Renal pelvis (tissue), 12 donors: ENCODE results near the gene PGAM1. TPM values are rescaled to one million over a fixed set of nuclear protein-coding genes. Genes with fewer than 3 reads are reported as not detected.

ENCODE experiments used
- DNase-seq: peaks from one replicate; pipeline ENCODE4 v3.0.0-alpha.2; 2013
- long read RNA-seq, 16 experiments: transcript quantifications; one replicate each; lab custom pipeline, GENCODE V29; 2026
- polyA plus RNA-seq, 3 donors: library from polyadenylated mRNA; unstranded; fragments of 120-200 nt; gene quantifications; one replicate each; pipeline ENCODE4 v1.2.1, GENCODE V29; 2013; ENCODE audit not compliant: insufficient read length in 3 of 3

Gene PGAM1
- polyA plus RNA-seq: 100 to 1,000 TPM; 164 to 200 (median 193) TPM
- long read RNA-seq, donor 1, transcript PGAM1-201 (4 exons, 1,830 nt): major isoform, 109 of 181 reads
- long read RNA-seq, donor 1, partial matches to known transcripts: 72 of 181 reads
- long read RNA-seq, donor 1, other reads (novel, unspliced or antisense): 0 of 181 reads
- long read RNA-seq, donor 2, transcript PGAM1-201 (4 exons, 1,830 nt): major isoform, 160 of 174 reads
- long read RNA-seq, donor 2, partial matches to known transcripts: 12 of 174 reads
- long read RNA-seq, donor 2, other reads (novel, unspliced or antisense): 0 of 174 reads
- long read RNA-seq, donor 3, transcript PGAM1-201 (4 exons, 1,830 nt): major isoform, 105 of 111 reads
- long read RNA-seq, donor 3, partial matches to known transcripts: 6 of 111 reads
- long read RNA-seq, donor 3, other reads (novel, unspliced or antisense): 0 of 111 reads
- long read RNA-seq, donor 4, transcript PGAM1-201 (4 exons, 1,830 nt): major isoform, 112 of 121 reads
- long read RNA-seq, donor 4, partial matches to known transcripts: 9 of 121 reads
- long read RNA-seq, donor 4, other reads (novel, unspliced or antisense): 0 of 121 reads
- long read RNA-seq, donor 5, transcript PGAM1-201 (4 exons, 1,830 nt): major isoform, 60 of 60 reads
- long read RNA-seq, donor 5, partial matches to known transcripts: 0 of 60 reads
- long read RNA-seq, donor 5, other reads (novel, unspliced or antisense): 0 of 60 reads
- long read RNA-seq, donor 6, transcript PGAM1-201 (4 exons, 1,830 nt): major isoform, 70 of 70 reads
- long read RNA-seq, donor 6, partial matches to known transcripts: 0 of 70 reads
- long read RNA-seq, donor 6, other reads (novel, unspliced or antisense): 0 of 70 reads
- long read RNA-seq, donor 7, transcript PGAM1-201 (4 exons, 1,830 nt): major isoform, 134 of 154 reads
- long read RNA-seq, donor 7, partial matches to known transcripts: 20 of 154 reads
- long read RNA-seq, donor 7, other reads (novel, unspliced or antisense): 0 of 154 reads
- long read RNA-seq, donor 8, transcript PGAM1-201 (4 exons, 1,830 nt): major isoform, 55 of 55 reads
- long read RNA-seq, donor 8, partial matches to known transcripts: 0 of 55 reads
- long read RNA-seq, donor 8, other reads (novel, unspliced or antisense): 0 of 55 reads
- long read RNA-seq, donor 9, transcript PGAM1-201 (4 exons, 1,830 nt): major isoform, 184 of 244 reads
- long read RNA-seq, donor 9, partial matches to known transcripts: 32 of 244 reads
- long read RNA-seq, donor 9, other reads (novel, unspliced or antisense): 28 of 244 reads
- long read RNA-seq, donor 10, transcript PGAM1-201 (4 exons, 1,830 nt): major isoform, 104 of 131 reads
- long read RNA-seq, donor 10, partial matches to known transcripts: 26 of 131 reads
- long read RNA-seq, donor 10, other reads (novel, unspliced or antisense): 0 of 131 reads
- long read RNA-seq, donor 11, transcript PGAM1-201 (4 exons, 1,830 nt): major isoform, 79 of 87 reads
- long read RNA-seq, donor 11, partial matches to known transcripts: 8 of 87 reads
- long read RNA-seq, donor 11, other reads (novel, unspliced or antisense): 0 of 87 reads
- long read RNA-seq, donor 12, transcript PGAM1-201 (4 exons, 1,830 nt): major isoform, 120 of 189 reads
- long read RNA-seq, donor 12, partial matches to known transcripts: 43 of 189 reads
- long read RNA-seq, donor 12, other reads (novel, unspliced or antisense): 25 of 189 reads
- long read RNA-seq, donor 13, transcript PGAM1-201 (4 exons, 1,830 nt): major isoform, 54 of 60 reads
- long read RNA-seq, donor 13, partial matches to known transcripts: 6 of 60 reads
- long read RNA-seq, donor 13, other reads (novel, unspliced or antisense): 0 of 60 reads
- long read RNA-seq, donor 14: 0 reads
- long read RNA-seq, donor 15, transcript PGAM1-201 (4 exons, 1,830 nt): major isoform, 126 of 138 reads
- long read RNA-seq, donor 15, partial matches to known transcripts: 12 of 138 reads
- long read RNA-seq, donor 15, other reads (novel, unspliced or antisense): 0 of 138 reads
- long read RNA-seq, donor 16, transcript PGAM1-201 (4 exons, 1,830 nt): major isoform, 125 of 160 reads
- long read RNA-seq, donor 16, partial matches to known transcripts: 35 of 160 reads
- long read RNA-seq, donor 16, other reads (novel, unspliced or antisense): 0 of 160 reads

GRCh38 chr10:97425964-97426775, at the start of gene PGAM1:
TSS of gene PGAM1 (plus strand) at chr10:97426191. CDS start at chr10:97426308, 117 bp downstream.
- peak; percentile 95 for DNase-seq

DNA sequence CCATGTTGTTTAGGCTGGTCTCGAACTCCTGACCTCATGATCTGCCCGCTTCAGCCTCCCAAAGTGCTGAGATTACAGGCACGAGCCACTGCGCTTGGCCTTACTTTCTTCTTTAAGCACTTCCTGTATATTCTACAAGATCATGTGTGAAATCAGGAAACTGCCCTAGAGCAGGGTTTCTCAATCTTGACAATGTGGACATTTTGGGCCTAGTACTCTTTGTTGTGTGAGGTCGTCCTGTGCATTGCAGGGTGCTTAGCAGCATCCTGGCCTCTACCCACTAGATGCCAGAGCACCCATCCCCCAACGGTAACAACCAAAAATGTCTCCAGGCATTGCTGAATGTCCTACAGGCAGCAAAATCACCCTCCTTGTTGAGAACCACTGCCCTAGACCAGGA, 49.6 kb upstream of the PGAM1 start:
- no peak for DNase-seq

DNA sequence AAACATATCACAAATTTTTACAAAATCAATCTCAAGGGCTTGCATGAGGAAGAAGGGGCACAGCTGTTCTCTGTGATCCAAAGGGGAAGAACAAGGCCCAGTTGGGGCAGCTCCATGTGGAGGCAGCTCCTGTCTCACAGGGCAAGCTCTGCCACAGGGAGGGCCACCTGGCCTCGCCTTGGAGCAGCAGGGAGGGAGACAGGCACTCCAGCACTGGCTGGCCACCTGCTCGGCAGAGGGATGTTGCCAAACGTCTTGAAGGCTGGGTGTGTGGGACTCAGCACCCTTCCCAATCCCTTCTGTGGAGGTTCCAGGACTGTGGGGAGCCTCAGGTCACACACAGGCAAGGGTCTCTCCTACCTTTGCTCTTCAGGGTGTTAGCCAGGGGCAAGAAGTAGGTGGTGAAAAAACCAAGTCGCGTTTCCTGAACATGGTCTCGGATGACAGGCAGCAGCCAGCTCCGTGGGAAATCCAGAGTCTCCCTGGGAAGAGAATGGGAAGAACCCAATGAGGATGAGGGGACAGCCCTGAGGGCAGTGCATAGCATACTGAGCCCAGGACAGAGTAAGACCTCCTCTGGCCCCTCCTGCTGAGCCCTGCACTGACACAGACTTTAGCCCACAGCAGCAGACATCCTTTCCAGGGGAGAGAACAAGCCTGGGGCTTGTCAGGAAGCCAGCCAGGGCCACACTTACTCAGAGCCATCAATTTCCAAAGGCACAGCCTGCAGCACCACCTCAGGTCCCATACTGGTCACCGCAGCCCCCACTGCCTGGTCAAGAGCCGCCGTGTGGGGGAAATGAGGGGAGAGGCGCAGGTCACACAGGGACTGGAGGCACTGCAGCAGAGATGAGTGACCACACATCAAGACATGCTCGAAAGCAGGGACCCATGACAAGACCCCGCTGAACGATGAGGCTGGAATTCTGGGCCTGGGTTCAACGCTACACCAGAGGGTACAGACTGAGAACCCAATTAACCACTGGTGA, 46.8 kb upstream of the PGAM1 start:
- DNase-seq: no peak

GRCh38 chr10:97380516-97380915, 45.5 kb upstream of the PGAM1 start:
- DNase-seq: no peak

DNA sequence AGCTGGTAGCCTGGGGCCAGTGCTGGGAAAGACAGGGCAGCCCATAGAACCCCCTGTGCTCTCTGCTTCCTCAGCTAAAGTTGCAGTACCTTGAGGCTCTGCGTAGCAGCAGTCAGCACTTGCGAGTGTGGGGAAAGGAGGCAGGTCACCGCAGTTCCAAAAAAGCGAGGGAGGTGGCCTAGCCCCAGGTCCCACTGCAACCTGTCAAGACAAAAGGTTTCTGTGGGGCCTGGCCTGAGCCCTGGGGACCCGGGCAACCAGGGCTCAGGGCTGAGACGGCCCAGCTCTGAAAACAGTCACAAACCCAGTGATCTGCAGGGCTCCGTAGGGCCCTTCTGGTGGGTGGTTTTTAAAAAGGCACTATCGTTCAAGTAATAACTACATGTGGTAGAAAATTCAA, 44.4 kb upstream of the PGAM1 start:
- DNase-seq: no peak

GRCh38 chr10:97383159-97383558, 42.8 kb upstream of the PGAM1 start:
- no peak for DNase-seq

GRCh38 chr10:97384156-97384555, 41.8 kb upstream of the PGAM1 start:
- no peak for DNase-seq

DNA sequence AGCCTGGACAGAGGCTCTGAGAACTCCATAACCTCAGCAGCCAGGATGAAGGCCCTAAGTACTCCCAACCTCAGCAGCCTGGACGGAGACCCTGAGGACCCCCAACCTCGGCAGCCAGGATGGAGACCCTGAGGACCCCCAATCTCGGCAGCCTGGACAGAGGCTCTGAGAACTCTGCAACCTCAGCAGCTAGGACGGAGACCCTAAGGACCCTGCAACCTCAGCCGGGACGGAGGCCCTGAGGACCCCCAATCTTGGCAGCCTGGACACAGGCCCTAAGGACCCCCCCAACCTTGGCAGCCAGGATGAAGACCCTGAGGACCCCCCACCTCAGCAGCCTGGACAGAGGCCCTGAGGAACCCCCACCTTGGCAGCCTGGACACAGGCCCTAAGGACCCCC, 41.4 kb upstream of the PGAM1 start:
- DNase-seq: no peak

DNA sequence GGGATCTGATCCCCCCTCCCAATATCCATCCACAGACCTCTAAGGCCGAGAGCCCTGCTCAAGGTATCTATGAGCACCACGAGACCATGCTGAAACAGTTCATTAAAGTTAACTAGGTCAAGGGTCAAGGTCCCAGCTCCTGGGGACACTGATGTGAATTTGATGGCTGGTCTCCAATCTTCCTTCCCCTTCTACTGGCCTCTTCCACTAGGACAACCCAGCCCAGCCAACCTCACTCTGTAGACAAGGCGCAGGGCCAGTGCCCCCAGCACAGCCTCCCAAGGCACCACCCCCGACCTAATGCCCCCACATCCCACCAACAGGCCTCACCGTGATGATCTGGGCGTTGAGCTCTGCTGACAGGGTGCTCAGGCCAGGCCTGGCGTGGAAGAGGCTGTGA, 40.4 kb upstream of the PGAM1 start:
- DNase-seq: no peak

DNA sequence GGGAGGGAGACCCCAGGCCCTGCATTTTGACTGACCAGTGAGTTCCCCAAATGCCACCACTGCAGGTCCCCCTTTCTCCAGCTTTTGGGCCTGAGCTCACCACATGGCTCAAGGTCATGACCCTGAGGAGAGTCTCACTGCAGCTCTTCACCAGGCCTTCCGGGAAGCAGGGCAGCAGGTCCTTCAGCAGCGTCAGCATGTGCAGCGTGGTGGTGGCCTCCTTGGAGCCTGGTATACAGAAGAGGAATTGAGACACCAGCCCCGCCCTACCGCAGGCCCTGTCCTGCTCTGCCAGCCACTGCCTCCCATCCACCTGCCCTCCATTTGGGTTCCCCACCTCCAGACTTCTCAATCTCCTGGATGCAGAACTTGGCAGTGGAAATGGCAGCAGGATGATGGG, 37.8 kb upstream of the PGAM1 start:
- DNase-seq: no peak

DNA sequence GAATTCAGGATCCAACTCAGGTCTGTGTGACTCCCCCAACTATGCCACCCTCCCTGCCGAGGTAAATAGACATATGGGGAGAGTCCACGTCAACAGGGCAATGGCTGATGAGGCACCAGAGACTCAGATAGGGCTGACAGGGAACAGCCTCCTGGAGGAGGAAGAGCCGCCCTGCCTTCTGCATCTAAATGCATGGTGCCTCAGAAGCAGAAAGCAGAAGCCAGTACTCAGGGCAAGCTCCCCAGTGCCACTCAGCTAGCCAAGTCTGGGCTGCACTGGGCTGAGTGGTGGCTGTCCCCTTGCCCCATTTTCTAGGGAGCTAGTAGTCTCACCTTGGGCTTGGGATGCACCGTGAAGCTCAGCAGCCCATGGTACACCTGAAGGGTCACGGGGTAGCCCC, 35.9 kb upstream of the PGAM1 start:
- no peak for DNase-seq

DNA sequence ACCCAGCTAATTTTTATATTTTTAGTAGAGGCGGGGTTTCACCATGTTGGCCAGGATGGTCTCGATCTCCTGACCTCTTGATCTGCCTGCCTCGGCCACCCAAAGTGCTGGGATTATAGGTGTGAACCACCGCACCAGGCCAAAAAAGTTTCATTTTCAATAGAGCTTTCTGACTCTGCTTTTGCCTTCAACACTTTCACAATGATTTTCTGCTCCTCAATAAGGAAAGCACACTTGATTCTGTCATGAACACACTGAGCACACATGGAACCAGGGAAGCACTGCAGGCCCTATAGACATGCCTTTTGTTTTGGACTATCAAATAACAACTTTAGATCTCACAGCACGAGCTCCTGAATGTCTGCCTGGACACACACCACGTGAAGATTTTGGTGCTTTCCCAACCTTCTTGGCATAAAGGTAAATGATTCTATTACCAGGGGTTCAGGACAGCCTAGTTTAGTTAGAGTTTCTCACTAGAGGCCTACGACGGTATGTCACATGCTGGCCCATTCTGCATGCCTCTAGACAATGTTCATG, 32.9 kb upstream of the PGAM1 start:
- DNase-seq: no peak

GRCh38 chr10:97396056-97396455, 29.9 kb upstream of the PGAM1 start:
- DNase-seq: no peak

DNA sequence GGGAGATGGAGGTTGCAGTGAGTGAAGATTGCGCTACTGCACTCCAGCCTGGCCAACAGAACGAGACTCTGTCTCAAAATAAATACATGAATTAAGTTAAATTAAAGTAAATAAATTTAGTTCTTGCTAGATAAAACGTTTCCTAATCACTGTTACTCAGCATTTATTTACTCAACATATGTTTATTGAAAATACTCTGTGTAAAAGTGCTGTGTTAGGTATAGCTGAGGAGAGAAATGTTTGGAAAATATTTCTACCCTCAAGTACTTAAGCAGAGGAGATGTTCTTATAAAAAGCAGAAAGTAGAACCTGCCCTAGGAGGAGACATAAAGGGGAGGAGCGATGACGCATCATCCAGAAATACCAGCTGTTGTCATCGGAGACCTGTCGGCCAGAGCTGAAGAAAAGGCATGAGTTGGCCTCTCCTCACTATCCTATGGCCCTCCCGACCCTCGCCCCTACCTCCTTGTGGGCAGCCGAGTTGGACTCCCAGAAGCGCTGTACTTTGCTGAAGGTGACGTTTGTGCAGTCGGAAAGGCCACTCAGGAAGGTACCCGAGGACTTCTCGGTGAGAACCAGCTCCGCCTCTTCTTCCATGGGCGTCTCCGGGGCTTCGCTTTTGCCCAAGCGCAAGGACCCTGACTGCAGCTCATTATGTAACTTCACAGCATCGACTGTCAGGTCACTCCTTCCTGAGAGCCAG, 26.0 kb upstream of the PGAM1 start:
- DNase-seq: peak; percentile 48

DNA sequence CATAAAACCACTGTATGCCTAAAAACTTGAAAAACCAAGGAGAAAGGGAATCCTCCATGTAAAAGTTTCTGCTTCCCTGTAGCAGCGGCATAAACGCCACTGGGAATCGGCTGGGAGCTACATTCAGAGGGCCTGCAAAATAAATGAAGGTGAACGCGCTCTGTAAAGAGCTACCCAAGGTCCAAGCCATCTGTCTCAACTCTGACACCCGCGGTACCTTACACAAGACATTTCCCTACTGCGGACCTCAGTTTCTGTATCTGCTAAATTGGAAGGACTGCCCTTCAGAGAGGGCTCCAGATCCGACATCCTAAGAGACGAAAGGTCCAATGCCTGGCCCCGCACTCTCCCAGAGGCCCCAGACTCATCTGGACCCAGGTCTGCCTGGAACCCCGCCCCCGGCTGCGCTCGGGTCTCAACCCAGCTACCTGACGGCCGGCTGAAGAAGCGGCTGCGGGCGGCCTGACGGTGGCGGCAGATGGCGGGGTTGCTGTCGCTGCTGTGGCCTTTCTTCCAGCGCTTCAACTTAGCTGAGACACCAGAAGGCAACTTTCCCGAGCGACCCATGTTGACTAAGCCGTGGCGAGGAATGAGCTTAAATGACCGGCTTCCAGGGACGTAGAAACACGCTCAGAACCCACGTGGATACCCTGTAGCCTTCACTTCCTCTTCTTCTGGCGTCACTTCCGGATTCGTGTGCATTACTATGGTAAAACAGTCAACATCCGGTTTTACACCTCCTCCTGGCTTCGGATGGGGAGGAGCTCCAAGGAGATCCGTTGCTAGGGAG, 25.1 kb upstream of the PGAM1 start, which contains the start of gene RRP12:
Gene RRP12 (minus strand): TSS at position 676 of the 790 bp plus-strand sequence. CDS start 109 bp downstream, at position 567.
- DNase-seq: peak; percentile 99

GRCh38 chr10:97401455-97401919, 24.5 kb upstream of the PGAM1 start:
- DNase-seq: no peak
